ENCODE measurements around the gene HSPA12B. TPM values are rescaled to one million over a fixed set of nuclear protein-coding genes. Genes with fewer than 3 reads are reported as not detected.

The HSPA12B gene
- total and polyA plus RNA-seq, 8 donors: 14.6 to 31.8 (median 22.9) TPM

DNA sequence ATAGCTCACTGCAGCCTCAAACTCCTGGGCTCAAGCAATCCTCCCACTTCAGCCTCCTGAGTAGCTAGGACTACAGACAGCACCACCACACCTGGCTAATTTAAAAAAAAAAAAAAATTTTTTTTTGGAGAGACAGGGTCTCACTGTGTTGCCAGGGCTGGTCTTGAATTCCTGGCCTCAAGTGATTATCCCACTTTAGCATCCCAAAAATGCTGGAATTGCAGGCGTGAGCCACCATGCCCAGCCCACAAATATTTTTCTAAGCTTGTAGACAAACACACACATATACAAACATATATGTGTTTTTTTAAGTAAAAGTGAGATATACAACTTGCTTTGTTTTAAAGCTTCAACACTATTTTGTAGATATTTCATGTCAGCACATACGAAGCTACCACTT, 10.8 kb downstream of the HSPA12B start:
- H3K9me3 ChIP-seq: no peaks in the 10 kb centered on the region
- intact Hi-C loops (cut with DNase I): no loop called here
- peaks cover 0 to 21% of the 10 kb centered on the region in 2 donors for H3K27me3 ChIP-seq
- H3K36me3 ChIP-seq: peaks cover 0 to 12% of the 10 kb centered on the region in 2 donors
- no peak for ATAC-seq
- no peak for DNase-seq
- H3K4me3 ChIP-seq: no peak overlapping the region
- H3K27ac ChIP-seq: no peak overlapping the region
- H3K4me1 ChIP-seq: peaks cover 0 to 37% of the 10 kb centered on the region in 2 donors
- TF ChIP-seq, protein P1, sequence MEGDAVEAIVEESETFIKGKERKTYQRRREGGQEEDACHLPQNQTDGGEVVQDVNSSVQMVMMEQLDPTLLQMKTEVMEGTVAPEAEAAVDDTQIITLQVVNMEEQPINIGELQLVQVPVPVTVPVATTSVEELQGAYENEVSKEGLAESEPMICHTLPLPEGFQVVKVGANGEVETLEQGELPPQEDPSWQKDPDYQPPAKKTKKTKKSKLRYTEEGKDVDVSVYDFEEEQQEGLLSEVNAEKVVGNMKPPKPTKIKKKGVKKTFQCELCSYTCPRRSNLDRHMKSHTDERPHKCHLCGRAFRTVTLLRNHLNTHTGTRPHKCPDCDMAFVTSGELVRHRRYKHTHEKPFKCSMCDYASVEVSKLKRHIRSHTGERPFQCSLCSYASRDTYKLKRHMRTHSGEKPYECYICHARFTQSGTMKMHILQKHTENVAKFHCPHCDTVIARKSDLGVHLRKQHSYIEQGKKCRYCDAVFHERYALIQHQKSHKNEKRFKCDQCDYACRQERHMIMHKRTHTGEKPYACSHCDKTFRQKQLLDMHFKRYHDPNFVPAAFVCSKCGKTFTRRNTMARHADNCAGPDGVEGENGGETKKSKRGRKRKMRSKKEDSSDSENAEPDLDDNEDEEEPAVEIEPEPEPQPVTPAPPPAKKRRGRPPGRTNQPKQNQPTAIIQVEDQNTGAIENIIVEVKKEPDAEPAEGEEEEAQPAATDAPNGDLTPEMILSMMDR (IDR thresholded peaks at IDR 0.05): no peak

DNA sequence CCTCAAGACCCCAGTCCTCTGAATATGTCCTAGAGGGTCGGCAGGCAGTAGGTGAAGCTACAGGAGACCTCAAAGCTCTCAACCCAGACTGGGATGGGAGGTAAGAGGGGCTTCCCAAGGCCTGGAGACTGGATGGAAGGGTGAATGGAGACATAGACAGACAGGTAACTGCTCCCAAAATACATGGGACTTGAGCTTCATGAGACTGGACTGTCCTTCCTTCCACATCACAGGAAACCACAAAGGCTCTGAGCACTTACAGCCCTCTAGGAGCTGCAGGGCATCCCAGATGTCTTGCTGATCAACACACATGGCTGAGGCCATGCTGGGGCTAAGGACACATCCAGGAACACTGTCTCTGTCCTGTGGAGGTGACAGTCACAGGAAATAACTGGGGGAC, 11.6 kb downstream of the HSPA12B start:
- no peaks in the 10 kb centered on the region for H3K9me3 ChIP-seq
- intact Hi-C loops (cut with DNase I): no loop called here
- TF ChIP-seq, protein P1 (IDR thresholded peaks at IDR 0.05): no peak
- DNase-seq (no peak), ATAC-seq (no peak)
- no peak overlapping the region for H3K27ac ChIP-seq
- H3K36me3 ChIP-seq: peaks cover 0 to 14% of the 10 kb centered on the region in 2 donors
- H3K27me3 ChIP-seq: peaks cover 0 to 28% of the 10 kb centered on the region in 2 donors
- H3K4me1 ChIP-seq: peaks cover 0 to 29% of the 10 kb centered on the region in 2 donors
- H3K4me3 ChIP-seq: no peak overlapping the region

DNA sequence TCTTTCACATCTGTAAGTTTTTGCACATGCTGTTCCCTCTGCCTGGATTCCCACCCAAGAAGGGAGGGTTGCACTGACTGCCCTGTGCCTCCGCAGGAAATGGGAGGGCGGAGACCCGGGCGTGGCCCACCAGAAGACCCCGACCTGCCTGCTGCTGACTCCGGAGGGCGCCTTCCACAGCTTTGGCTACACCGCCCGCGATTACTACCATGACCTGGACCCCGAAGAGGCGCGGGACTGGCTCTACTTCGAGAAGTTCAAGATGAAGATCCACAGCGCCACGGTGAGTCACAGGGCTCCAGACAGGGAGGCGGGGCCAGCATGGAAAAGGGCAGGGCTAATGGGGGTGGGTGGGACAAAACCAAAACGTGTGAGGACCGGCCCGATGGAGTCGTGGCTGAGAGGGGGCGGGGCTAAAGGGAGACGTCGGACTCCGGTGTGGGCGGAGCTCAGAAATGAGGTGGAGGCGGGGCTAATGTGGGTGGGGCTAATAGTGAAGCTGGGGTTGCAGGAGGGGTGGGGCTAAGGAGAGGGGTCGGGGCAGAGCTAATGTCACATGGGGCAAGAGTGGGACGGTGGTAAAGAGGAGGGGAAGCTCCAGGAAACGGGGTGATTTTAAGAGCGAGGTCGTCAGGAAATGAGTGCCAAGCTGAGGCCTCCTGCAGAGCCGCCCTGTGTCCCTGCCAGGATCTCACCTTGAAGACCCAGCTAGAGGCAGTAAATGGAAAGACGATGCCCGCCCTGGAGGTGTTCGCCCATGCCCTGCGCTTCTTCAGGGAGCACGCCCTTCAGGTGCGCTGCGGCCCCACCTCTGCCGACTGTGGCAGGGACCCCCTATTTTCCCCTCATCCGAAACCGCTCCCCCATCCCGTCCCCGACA, 12.6 kb downstream of the HSPA12B start:
- Histone ChIP-seq H3K4me3 (peak overlapping the region in 1 of 2 donors; percentile 19), H3K4me1 (peaks cover 0 to 31% of the 10 kb centered on the region in 2 donors), H3K9me3 (no peaks in the 10 kb centered on the region), H3K27me3 (peaks cover 0 to 39% of the 10 kb centered on the region in 2 donors), H3K36me3 (peaks cover 0 to 19% of the 10 kb centered on the region in 2 donors), H3K27ac (no peak overlapping the region)
- ATAC-seq (peak; percentile 88), DNase-seq (peak in 3 of 4 donors; percentile 42 to 91 (median 82))
- TF ChIP-seq, protein P1 (IDR thresholded peaks at IDR 0.05): no peak
- intact Hi-C loops (cut with DNase I): no loop called here

DNA sequence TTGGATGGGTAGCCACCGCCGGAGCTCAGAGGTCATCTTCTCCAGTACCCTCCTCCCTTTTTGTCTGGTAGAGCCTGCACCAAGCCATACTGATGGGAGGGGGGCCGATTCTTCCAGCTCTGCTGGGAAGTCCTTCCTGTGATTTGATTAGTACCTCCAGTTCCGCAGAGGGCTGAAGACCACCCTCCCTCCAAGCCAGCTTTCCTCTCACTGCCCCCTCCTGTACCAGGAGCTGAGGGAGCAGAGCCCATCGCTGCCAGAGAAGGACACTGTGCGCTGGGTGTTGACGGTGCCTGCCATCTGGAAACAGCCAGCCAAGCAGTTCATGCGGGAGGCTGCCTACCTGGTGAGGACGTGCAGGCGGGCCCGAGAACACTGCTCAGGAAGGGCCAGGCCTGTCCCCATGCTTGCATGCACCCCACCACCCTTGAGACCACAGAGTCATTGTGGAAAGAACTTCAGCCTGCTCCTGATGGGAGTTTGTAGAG, 13.2 kb downstream of the HSPA12B start:
- H3K9me3 ChIP-seq: no peaks in the 10 kb centered on the region
- H3K36me3 ChIP-seq: peaks cover 0 to 26% of the 10 kb centered on the region in 2 donors
- intact Hi-C loops (cut with DNase I): no loop called here
- H3K27ac ChIP-seq: no peak overlapping the region
- ATAC-seq (no peak), DNase-seq (peak in 1 of 4 donors; percentile 39)
- peaks cover 0 to 27% of the 10 kb centered on the region in 2 donors for H3K4me1 ChIP-seq
- TF ChIP-seq, protein P1 (IDR thresholded peaks at IDR 0.05): no peak
- peaks cover 0 to 45% of the 10 kb centered on the region in 2 donors for H3K27me3 ChIP-seq
- H3K4me3 ChIP-seq: no peak overlapping the region

DNA sequence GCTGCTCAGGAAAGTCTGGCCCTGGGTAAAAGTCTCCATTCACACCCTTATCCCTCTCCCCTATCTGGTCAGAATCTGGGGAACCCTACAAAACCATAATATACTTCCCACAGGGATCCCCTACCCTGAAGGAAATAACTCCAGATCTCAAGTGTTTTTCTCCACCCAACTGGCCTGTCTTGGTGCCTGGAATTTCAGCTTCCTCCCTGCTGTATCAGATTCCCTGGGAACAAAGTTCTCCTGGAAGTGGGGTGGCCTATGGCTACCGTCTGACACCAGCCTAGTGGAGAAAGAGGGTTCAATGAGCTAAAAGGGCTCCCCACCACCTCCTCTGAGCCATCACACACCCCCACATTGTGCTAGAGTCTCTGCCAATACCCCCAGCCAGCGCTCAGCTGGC, 15.0 kb downstream of the HSPA12B start:
- ATAC-seq (no peak), DNase-seq (no peak)
- intact Hi-C loops (cut with DNase I): no loop called here
- peaks cover 0 to 43% of the 10 kb centered on the region in 2 donors for H3K36me3 ChIP-seq
- peaks cover 0 to 58% of the 10 kb centered on the region in 2 donors for H3K27me3 ChIP-seq
- no peaks in the 10 kb centered on the region for H3K9me3 ChIP-seq
- H3K4me3 ChIP-seq: no peak overlapping the region
- H3K4me1 ChIP-seq: peaks cover 0 to 38% of the 10 kb centered on the region in 2 donors
- TF ChIP-seq, protein P1 (IDR thresholded peaks at IDR 0.05): no peak
- H3K27ac ChIP-seq: no peak overlapping the region

Data from left lung (tissue), 10 donors.